Measurements from ENCODE around the gene ETS2.
"Not testable (repeated sequence)": the region's sequence is repeated elsewhere in the genome, so short reads cannot be mapped to it uniquely, and the experiment has no call there.

The ETS2 gene

GRCh38 chr21:38818325-38818723 lies 12.6 kb downstream of the ETS2 start:
- no peak for DNase-seq (ENCODE audit: low read depth)

GRCh38 chr21:38819051-38819718 lies 13.5 kb downstream of the ETS2 start:
- DNase-seq (ENCODE audit: low read depth): no peak

GRCh38 chr21:38819719-38820159 lies 14.0 kb downstream of the ETS2 start:
- DNase-seq (ENCODE audit: low read depth): no peak

GRCh38 chr21:38820471-38821239 lies 14.9 kb downstream of the ETS2 start:
- DNase-seq (ENCODE audit: low read depth): no peak

- no peak for DNase-seq (ENCODE audit: low read depth)
Observed at GRCh38 chr21:38821248-38821647, 15.5 kb downstream of the ETS2 start.

- DNase-seq (ENCODE audit: low read depth): no peak
Observed at GRCh38 chr21:38821959-38822682, 16.4 kb downstream of the ETS2 start.

- no peak for DNase-seq (ENCODE audit: low read depth)
Observed at GRCh38 chr21:38822778-38823238, 17.1 kb downstream of the ETS2 start.

GRCh38 chr21:38823737-38824123 lies 18.0 kb downstream of the ETS2 start:
- no peak for DNase-seq (ENCODE audit: low read depth)

- no peak for DNase-seq (ENCODE audit: low read depth)
Observed at GRCh38 chr21:38824124-38824822, 18.5 kb downstream of the ETS2 start.

GRCh38 chr21:38825269-38825668 lies 19.5 kb downstream of the ETS2 start:
- DNase-seq (ENCODE audit: low read depth): no peak

- DNase-seq (ENCODE audit: low read depth): no peak
Observed at GRCh38 chr21:38825921-38826320, 20.2 kb downstream of the ETS2 start.

- not testable (repeated sequence) for DNase-seq (ENCODE audit: low read depth)
Observed at GRCh38 chr21:38828111-38828510, 22.4 kb downstream of the ETS2 start.

GRCh38 chr21:38830671-38831525 lies 25.2 kb downstream of the ETS2 start:
- DNase-seq (ENCODE audit: low read depth): no peak

GRCh38 chr21:38831526-38832467 lies 26.1 kb downstream of the ETS2 start:
- peak; percentile 86 for DNase-seq (ENCODE audit: low read depth)

- no peak for DNase-seq (ENCODE audit: low read depth)
Observed at GRCh38 chr21:38832664-38833063, 26.9 kb downstream of the ETS2 start.

GRCh38 chr21:38833117-38833516 lies 27.4 kb downstream of the ETS2 start:
- DNase-seq (ENCODE audit: low read depth): no peak

- DNase-seq (ENCODE audit: low read depth): no peak
Observed at GRCh38 chr21:38834725-38835124, 29.0 kb downstream of the ETS2 start.

- DNase-seq (ENCODE audit: low read depth): no peak
Observed at GRCh38 chr21:38837806-38838461, 32.2 kb downstream of the ETS2 start.

GRCh38 chr21:38838598-38839327 lies 33.0 kb downstream of the ETS2 start:
- DNase-seq (ENCODE audit: low read depth): no peak

Data from GM04503 (cell line).